DOHH2 (cell line): Measurements from ENCODE around the gene PCDHGB3.

Experiments used
- H3F3A ChIP-seq: fragments of 200-600 bp; sonication (generic), shearing (Covaris generic); 2 replicates; pipeline ENCODE4 v1.6.0; 2016; ENCODE audit warnings: antibody characterized with exemption, mild to moderate bottlenecking; ENCODE audit not compliant: control insufficient read depth, insufficient read depth
- H3K27ac ChIP-seq: fragments of 200-600 bp; sonication (generic); 2 replicates; pipeline ENCODE4 v1.5.1; 2014; ENCODE audit warnings: low read depth, mild to moderate bottlenecking, low read length, moderate library complexity
- H3K27me3 ChIP-seq: fragments of 200-600 bp; sonication (generic); 2 replicates; pipeline ENCODE4 v1.6.1; 2014; ENCODE audit warnings: mild to moderate bottlenecking, low read length, mixed read lengths; ENCODE audit not compliant: control insufficient read depth
- H3K36me3 ChIP-seq: fragments of 200-600 bp; sonication (generic); 2 replicates; pipeline ENCODE4 v1.6.1; 2014; ENCODE audit warnings: mild to moderate bottlenecking, low read length, moderate library complexity, mixed read lengths; ENCODE audit not compliant: control insufficient read depth
- H3K4me1 ChIP-seq: fragments of 200-600 bp; sonication (generic); 2 replicates; pipeline ENCODE4 v1.6.1; 2014; ENCODE audit warnings: mild to moderate bottlenecking, low read length, mixed read lengths; ENCODE audit not compliant: control insufficient read depth
- H3K4me2 ChIP-seq: fragments of 200-600 bp; sonication (generic); 2 replicates; pipeline ENCODE4 v1.6.0; 2014; ENCODE audit warnings: mild to moderate bottlenecking, low read length, moderate library complexity
- H3K4me3 ChIP-seq: fragments of 200-600 bp; sonication (generic); 2 replicates; pipeline ENCODE4 v1.5.1; 2014; ENCODE audit warnings: mild to moderate bottlenecking, low read length, mixed read lengths
- H3K79me2 ChIP-seq: fragments of 200-600 bp; sonication (generic); 2 replicates; pipeline ENCODE4 v1.6.1; 2014; ENCODE audit warnings: mild to moderate bottlenecking, low read length, mixed read lengths; ENCODE audit not compliant: control insufficient read depth
- H3K9me2 ChIP-seq: fragments of 200-600 bp; sonication (generic); replicated peaks from 2 replicates; pipeline ENCODE4 v1.6.1; 2014; ENCODE audit warnings: mild to moderate bottlenecking, low read length, mixed read lengths; ENCODE audit not compliant: control insufficient read depth
- H3K9me3 ChIP-seq: fragments of 200-600 bp; sonication (generic); 2 replicates; pipeline ENCODE4 v1.6.1; 2014; ENCODE audit warnings: antibody characterized with exemption, low read length, mixed read lengths; ENCODE audit not compliant: control insufficient read depth, insufficient read depth
- H4K20me1 ChIP-seq: fragments of 200-600 bp; sonication (generic); 2 replicates; pipeline ENCODE4 v1.6.0; 2014; ENCODE audit warnings: low read depth, mild to moderate bottlenecking, antibody characterized with exemption, low read length, moderate library complexity; ENCODE audit not compliant: control insufficient read depth, insufficient read depth
- EZH2phosphoT487 ChIP-seq: fragments of 200-600 bp; sonication (generic); IDR thresholded peaks from 2 replicates; pipeline ENCODE4 v1.6.1; 2017; ENCODE audit warnings: borderline replicate concordance, mild to moderate bottlenecking, antibody characterized with exemption, low read length, moderate library complexity, mixed read lengths
- TF ChIP-seq, protein P1 (sequence below): fragments of 200-600 bp; sonication (generic); IDR thresholded peaks from one replicate; pipeline ENCODE4 v1.5.1; 2014; ENCODE audit warnings: antibody characterized with exemption, mild to moderate bottlenecking, low read depth, low read length; ENCODE audit not compliant: poor library complexity, severe bottlenecking

PCDHGB3 gene

DNA sequence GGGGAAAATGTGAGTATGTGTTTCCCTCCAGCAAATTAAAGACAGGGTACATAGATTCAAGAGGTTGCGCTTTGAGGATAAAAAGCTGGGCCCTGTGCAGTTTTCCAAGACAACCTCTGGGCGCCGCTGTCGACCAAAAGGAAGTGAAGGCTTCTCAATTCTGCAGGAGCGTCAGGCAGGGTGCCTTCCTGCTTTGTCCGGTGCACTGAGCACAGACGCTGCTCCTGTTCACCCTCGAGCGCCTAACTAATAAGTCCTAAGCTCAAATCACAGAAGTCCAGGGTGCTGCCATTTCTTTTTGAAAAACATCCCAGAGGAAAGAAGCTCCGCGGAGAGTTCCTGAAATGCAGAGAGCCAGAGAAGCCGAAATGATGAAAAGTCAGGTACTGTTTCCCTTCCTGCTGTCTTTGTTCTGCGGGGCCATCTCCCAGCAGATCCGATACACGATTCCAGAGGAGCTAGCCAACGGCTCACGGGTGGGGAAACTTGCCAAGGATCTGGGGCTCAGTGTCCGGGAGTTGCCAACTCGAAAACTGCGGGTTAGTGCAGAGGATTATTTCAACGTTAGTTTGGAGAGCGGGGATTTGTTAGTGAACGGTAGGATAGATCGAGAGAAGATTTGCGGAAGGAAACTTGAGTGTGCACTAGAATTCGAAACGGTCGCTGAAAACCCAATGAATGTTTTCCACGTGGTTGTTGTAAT is 20.0 kb upstream of the PCDHGB3 start, which contains the start of gene PCDHGB1:
Gene PCDHGB1, plus strand, starts transcription at position 183 of the 703 bp plus-strand sequence. Its CDS starts 162 bp downstream, at position 345.
- peak within 1 kb of the TSS; percentile 66 for H3K4me2 ChIP-seq
- no peaks in the 10 kb centered on the region for H3K27me3 ChIP-seq
- H4K20me1 ChIP-seq: no peaks in the 10 kb centered on the region
- peak within 1 kb of the TSS; percentile 69 for H3K4me3 ChIP-seq
- H3K79me2 ChIP-seq: no peaks in the 10 kb centered on the region
- TF ChIP-seq, protein P1, sequence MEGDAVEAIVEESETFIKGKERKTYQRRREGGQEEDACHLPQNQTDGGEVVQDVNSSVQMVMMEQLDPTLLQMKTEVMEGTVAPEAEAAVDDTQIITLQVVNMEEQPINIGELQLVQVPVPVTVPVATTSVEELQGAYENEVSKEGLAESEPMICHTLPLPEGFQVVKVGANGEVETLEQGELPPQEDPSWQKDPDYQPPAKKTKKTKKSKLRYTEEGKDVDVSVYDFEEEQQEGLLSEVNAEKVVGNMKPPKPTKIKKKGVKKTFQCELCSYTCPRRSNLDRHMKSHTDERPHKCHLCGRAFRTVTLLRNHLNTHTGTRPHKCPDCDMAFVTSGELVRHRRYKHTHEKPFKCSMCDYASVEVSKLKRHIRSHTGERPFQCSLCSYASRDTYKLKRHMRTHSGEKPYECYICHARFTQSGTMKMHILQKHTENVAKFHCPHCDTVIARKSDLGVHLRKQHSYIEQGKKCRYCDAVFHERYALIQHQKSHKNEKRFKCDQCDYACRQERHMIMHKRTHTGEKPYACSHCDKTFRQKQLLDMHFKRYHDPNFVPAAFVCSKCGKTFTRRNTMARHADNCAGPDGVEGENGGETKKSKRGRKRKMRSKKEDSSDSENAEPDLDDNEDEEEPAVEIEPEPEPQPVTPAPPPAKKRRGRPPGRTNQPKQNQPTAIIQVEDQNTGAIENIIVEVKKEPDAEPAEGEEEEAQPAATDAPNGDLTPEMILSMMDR: peak; percentile 74
- TF ChIP-seq EZH2phosphoT487: no peak
- H3F3A ChIP-seq: 0 out of 2 replicates have a peak, but pooled peaks cover 3% of the 10 kb centered on the region
- H3K4me1 ChIP-seq: peaks cover 18% of the 10 kb centered on the region
- peaks cover 10% of the 10 kb centered on the region; the same call in 1 of the 2 replicates for H3K9me3 ChIP-seq
- H3K27ac ChIP-seq: no peak within 1 kb of the TSS
- H3K36me3 ChIP-seq: no peaks in the 10 kb centered on the region
- no peaks in the 10 kb centered on the region for H3K9me2 ChIP-seq

DNA sequence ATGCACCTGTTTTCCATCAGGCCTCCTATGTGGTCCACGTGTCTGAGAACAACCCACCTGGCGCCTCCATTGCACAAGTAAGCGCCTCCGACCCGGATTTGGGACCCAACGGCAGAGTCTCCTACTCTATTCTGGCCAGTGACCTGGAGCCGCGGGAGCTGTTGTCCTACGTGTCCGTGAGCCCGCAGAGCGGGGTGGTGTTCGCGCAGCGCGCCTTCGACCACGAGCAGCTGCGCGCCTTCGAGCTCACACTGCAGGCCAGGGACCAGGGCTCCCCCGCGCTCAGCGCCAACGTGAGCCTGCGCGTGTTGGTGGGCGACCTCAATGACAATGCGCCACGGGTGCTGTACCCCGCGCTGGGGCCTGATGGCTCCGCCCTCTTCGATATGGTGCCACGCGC is 18.5 kb upstream of the PCDHGB3 start:
- Histone ChIP-seq H4K20me1 (no peaks in the 10 kb centered on the region), H3K27ac (no peak overlapping the region), H3K4me1 (peaks cover 18% of the 10 kb centered on the region), H3F3A (0 out of 2 replicates have a peak, but pooled peaks cover 3% of the 10 kb centered on the region), H3K79me2 (no peaks in the 10 kb centered on the region), H3K36me3 (no peaks in the 10 kb centered on the region), H3K4me3 (no peak overlapping the region), H3K27me3 (no peaks in the 10 kb centered on the region), H3K9me3 (peaks cover 10% of the 10 kb centered on the region; the same call in 1 of the 2 replicates), H3K4me2 (no peak overlapping the region), H3K9me2 (no peaks in the 10 kb centered on the region)
- no peak for TF ChIP-seq EZH2phosphoT487

DNA sequence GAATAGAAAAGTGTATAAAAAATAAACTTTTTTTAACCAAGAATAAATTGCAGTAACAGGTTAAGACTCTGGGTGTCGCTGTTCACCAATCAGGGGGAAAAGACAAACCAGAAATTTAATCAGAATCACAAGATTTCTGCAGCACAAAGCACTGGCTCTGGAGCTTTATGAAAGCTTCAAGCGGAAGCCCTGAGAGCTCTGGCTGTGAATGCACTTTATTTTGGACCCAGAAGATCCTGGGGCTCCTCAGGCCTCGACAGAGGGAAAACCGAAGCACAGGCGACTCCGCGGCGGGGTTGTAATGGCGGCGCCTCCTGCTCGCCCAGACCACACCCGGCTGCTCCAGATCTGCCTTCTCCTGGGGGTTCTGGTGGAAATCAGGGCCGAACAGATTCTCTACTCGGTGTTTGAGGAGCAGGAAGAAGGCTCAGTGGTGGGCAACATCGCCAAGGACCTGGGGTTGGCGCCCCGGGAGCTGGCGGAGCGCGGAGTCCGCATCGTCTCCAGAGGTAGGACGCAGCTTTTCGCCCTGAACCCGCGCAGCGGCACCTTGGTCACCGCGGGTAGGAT is 15.1 kb upstream of the PCDHGB3 start, which contains the start of gene PCDHGA4:
Gene PCDHGA4, plus strand, starts transcription at position 122 of the 570 bp plus-strand sequence. Its CDS starts 87 bp downstream, at position 209.
- H3K79me2 ChIP-seq: no peaks in the 10 kb centered on the region
- no peaks in the 10 kb centered on the region for H3K9me2 ChIP-seq
- no peaks in the 10 kb centered on the region for H4K20me1 ChIP-seq
- H3K27ac ChIP-seq: no peak within 1 kb of the TSS
- no peaks in the 10 kb centered on the region for H3K27me3 ChIP-seq
- no peaks in the 10 kb centered on the region for H3K36me3 ChIP-seq
- H3K4me2 ChIP-seq: peak within 1 kb of the TSS; percentile 48
- H3K4me1 ChIP-seq: peaks cover 15% of the 10 kb centered on the region
- no peak within 1 kb of the TSS; the same call in 1 of the 2 replicates for H3K4me3 ChIP-seq
- TF ChIP-seq, protein P1: peak; percentile 76
- TF ChIP-seq EZH2phosphoT487: no peak
- 0 out of 2 replicates have a peak, but pooled peaks cover 3% of the 10 kb centered on the region for H3F3A ChIP-seq
- peaks cover 10% of the 10 kb centered on the region; the same call in 1 of the 2 replicates for H3K9me3 ChIP-seq
